Measurements from ENCODE around the gene CHST15.

Gene CHST15

DNA sequence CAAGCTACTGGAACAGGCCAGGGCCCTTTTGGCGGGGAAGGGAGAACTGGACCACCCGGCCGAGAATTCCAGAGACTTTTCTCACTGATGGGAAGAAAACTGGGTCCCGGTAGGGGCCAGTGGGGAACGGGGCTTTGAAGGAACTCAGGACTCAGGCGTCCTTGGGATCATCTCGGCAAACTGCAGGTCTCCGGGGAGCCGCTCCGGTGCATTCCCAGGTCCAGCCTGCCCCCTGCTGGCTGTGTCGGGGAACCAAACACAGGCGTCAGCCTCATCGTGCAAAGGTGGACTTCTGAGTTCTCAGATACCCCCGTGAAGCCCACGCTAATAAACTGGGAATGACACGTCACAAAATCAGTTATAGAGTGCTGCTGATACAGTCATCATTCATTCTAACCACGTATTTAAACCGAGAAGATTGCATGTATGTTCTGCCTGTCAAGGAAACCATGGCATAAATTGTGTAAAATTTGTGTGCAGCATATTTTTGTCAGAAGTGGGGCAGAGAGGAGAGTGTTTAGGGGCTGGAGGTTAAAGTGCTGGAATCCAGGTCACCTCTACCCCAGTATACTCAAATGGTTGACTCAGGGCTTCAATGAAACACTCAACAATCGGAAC is 125.7 kb downstream of the CHST15 start:
- Histone ChIP-seq H3K4me2 (ENCODE audit: low read depth, low read length, poor library complexity, severe bottlenecking) (no peak overlapping the region), H4K20me1 (ENCODE audit: insufficient read depth, low read length, poor library complexity, severe bottlenecking) (no peaks in the 10 kb centered on the region), H3K79me2 (ENCODE audit: insufficient read depth, low read length) (no peaks in the 10 kb centered on the region), H3K27me3 (ENCODE audit: insufficient read depth, low read length, poor library complexity, severe bottlenecking) (no peaks in the 10 kb centered on the region), H3K9ac (ENCODE audit: low read depth, low read length, poor library complexity, severe bottlenecking) (no peak overlapping the region), H3F3A (ENCODE audit: low read depth) (no peaks in the 10 kb centered on the region), H3K9me3 (ENCODE audit: insufficient read depth, low read depth, low read length) (no peaks in the 10 kb centered on the region), H3K4me1 (ENCODE audit: insufficient read depth, low read length, poor library complexity, severe bottlenecking) (no peaks in the 10 kb centered on the region), H3K9me2 (replicated peaks; ENCODE audit: low read depth, low read length) (no peaks in the 10 kb centered on the region), H3K36me3 (ENCODE audit: insufficient read depth, low read length) (no peaks in the 10 kb centered on the region), H2AFZ (ENCODE audit: low read length) (no peak overlapping the region), H3K4me3 (ENCODE audit: low read length, poor library complexity, severe bottlenecking) (no peak overlapping the region)
- TF ChIP-seq, protein P1, sequence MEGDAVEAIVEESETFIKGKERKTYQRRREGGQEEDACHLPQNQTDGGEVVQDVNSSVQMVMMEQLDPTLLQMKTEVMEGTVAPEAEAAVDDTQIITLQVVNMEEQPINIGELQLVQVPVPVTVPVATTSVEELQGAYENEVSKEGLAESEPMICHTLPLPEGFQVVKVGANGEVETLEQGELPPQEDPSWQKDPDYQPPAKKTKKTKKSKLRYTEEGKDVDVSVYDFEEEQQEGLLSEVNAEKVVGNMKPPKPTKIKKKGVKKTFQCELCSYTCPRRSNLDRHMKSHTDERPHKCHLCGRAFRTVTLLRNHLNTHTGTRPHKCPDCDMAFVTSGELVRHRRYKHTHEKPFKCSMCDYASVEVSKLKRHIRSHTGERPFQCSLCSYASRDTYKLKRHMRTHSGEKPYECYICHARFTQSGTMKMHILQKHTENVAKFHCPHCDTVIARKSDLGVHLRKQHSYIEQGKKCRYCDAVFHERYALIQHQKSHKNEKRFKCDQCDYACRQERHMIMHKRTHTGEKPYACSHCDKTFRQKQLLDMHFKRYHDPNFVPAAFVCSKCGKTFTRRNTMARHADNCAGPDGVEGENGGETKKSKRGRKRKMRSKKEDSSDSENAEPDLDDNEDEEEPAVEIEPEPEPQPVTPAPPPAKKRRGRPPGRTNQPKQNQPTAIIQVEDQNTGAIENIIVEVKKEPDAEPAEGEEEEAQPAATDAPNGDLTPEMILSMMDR (conservative IDR thresholded peaks at IDR 0.05; ENCODE audit: low read length) = peak; percentile 87
- no peak for TF ChIP-seq EZH2phosphoT487 (IDR thresholded peaks at IDR 0.05; ENCODE audit: borderline replicate concordance)

DNA sequence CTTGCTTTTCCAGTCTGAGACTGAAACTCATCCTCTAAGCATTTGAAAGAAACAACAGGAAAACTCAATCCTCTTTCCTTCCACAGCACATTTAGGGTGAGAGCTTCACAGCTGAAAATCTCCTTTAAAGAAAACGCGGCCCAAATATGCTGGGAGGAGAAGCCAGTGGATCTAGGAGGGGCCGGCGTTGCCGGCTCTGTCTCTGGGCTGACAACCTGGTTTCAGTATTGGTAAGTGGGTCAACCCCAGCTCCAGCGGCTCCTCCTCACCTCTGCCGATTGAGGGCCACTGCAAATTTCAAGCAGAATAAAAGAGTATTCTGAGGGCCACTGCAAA is 126.5 kb downstream of the CHST15 start:
- no peak overlapping the region for H3K9ac ChIP-seq (ENCODE audit: low read depth, low read length, poor library complexity, severe bottlenecking)
- no peaks in the 10 kb centered on the region for H3K4me1 ChIP-seq (ENCODE audit: insufficient read depth, low read length, poor library complexity, severe bottlenecking)
- H3K79me2 ChIP-seq (ENCODE audit: insufficient read depth, low read length) = no peaks in the 10 kb centered on the region
- no peaks in the 10 kb centered on the region for H3F3A ChIP-seq (ENCODE audit: low read depth)
- no peak for TF ChIP-seq EZH2phosphoT487 (IDR thresholded peaks at IDR 0.05; ENCODE audit: borderline replicate concordance)
- TF ChIP-seq, protein P1 (conservative IDR thresholded peaks at IDR 0.05; ENCODE audit: low read length) = no peak
- H4K20me1 ChIP-seq (ENCODE audit: insufficient read depth, low read length, poor library complexity, severe bottlenecking) = no peaks in the 10 kb centered on the region
- H3K4me2 ChIP-seq (ENCODE audit: low read depth, low read length, poor library complexity, severe bottlenecking) = no peak overlapping the region
- H3K9me3 ChIP-seq (ENCODE audit: insufficient read depth, low read depth, low read length) = no peaks in the 10 kb centered on the region
- H3K4me3 ChIP-seq (ENCODE audit: low read length, poor library complexity, severe bottlenecking) = no peak overlapping the region
- H3K27me3 ChIP-seq (ENCODE audit: insufficient read depth, low read length, poor library complexity, severe bottlenecking) = no peaks in the 10 kb centered on the region
- H3K9me2 ChIP-seq (replicated peaks; ENCODE audit: low read depth, low read length) = no peaks in the 10 kb centered on the region
- H2AFZ ChIP-seq (ENCODE audit: low read length) = no peak overlapping the region
- H3K36me3 ChIP-seq (ENCODE audit: insufficient read depth, low read length) = no peaks in the 10 kb centered on the region

DNA sequence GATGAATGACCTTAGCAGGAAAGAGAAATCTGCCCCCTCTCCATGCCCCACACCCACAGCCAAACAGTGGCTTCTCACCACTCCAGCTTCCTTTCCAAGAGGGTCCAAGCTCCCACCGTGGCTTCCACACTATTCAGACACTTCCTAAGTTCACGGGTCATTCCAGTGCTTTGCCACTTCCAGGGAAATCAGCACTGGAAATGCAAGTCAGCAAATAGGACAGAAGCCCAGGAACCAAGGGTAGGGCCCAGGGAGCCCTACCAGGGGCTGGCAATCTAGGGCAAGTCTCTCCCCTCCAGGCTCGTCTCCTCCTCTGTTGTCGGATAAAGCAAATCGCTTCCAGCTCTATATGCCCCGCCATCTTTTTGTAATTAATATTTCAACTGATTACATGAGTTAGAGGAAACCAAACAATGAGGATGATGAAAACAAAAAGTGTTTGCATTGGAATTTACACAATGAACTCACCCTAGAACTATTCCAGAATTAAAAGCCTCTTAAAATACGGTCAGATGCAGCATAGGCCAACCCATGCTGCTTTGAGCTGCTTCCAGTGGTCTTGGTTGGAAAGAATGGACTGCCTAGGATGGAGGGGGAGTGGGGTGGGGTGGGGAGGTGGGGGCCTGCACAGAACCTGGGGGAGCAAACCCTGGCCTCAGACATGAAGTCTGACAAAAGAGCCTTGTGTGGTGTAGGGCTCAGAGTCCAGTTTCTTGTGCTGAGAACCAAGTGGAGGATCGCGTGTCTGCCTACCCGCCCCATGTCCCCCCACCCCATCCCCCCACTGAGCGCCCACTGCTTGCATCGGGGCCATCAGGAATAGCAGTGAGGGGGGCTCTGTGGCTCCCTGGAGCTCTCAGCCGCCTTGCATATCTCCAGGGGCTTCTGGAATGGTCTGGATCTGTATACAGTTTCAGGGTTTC is 127.2 kb downstream of the CHST15 start:
- H4K20me1 ChIP-seq (ENCODE audit: insufficient read depth, low read length, poor library complexity, severe bottlenecking) = no peaks in the 10 kb centered on the region
- H3K4me3 ChIP-seq (ENCODE audit: low read length, poor library complexity, severe bottlenecking) = no peak overlapping the region
- no peak overlapping the region for H2AFZ ChIP-seq (ENCODE audit: low read length)
- no peaks in the 10 kb centered on the region for H3K4me1 ChIP-seq (ENCODE audit: insufficient read depth, low read length, poor library complexity, severe bottlenecking)
- H3K36me3 ChIP-seq (ENCODE audit: insufficient read depth, low read length) = no peaks in the 10 kb centered on the region
- no peaks in the 10 kb centered on the region for H3K9me3 ChIP-seq (ENCODE audit: insufficient read depth, low read depth, low read length)
- H3K9ac ChIP-seq (ENCODE audit: low read depth, low read length, poor library complexity, severe bottlenecking) = no peak overlapping the region
- H3K4me2 ChIP-seq (ENCODE audit: low read depth, low read length, poor library complexity, severe bottlenecking) = no peak overlapping the region
- H3K27me3 ChIP-seq (ENCODE audit: insufficient read depth, low read length, poor library complexity, severe bottlenecking) = no peaks in the 10 kb centered on the region
- H3K79me2 ChIP-seq (ENCODE audit: insufficient read depth, low read length) = no peaks in the 10 kb centered on the region
- H3K9me2 ChIP-seq (replicated peaks; ENCODE audit: low read depth, low read length) = no peaks in the 10 kb centered on the region
- H3F3A ChIP-seq (ENCODE audit: low read depth) = no peaks in the 10 kb centered on the region
- no peak for TF ChIP-seq EZH2phosphoT487 (IDR thresholded peaks at IDR 0.05; ENCODE audit: borderline replicate concordance)
- TF ChIP-seq, protein P1 (conservative IDR thresholded peaks at IDR 0.05; ENCODE audit: low read length) = no peak

Data from Loucy (cell line).